Ureter (tissue), 1 donor: Measurements from ENCODE around the gene MLLT3. TPM values are rescaled to one million over a fixed set of nuclear protein-coding genes. Genes with fewer than 3 reads are reported as not detected.
"Not testable (repeated sequence)": the region's sequence is repeated elsewhere in the genome, so short reads cannot be mapped to it uniquely, and the experiment has no call there.

Experiments
- DNase-seq: peaks from one replicate; pipeline ENCODE4 v3.0.0-alpha.2; 2020; ENCODE audit warnings: low spot score
- total RNA-seq: library from RNA; stranded (reverse); gene quantifications from one replicate; pipeline ENCODE4 v1.2.4, GENCODE V29; 2023
- donor health status: DM: yes; HTN: yes; CAD: no.

Gene MLLT3
- total RNA-seq, 1 donor from 2014 or later = 26.8 TPM

DNA sequence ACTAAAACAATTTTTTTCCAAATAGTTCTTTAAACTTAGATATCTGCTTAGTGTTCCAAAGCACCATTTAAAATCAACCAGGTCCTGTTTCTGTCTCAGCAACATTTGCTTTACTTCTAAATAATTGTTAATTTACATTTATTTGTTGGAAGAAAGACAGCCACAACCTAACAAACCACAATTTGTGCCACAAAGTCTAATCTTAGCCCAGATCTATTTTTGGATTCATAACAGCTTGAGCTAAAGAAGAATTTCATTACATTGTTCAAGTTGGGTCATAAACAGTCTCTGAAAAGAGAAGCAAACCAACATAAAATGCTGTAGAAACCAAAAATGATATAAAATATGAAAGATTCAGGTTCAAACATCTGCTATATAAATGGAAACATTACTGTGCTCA, 24.4 kb downstream of the MLLT3 start:
- no peak for DNase-seq

DNA sequence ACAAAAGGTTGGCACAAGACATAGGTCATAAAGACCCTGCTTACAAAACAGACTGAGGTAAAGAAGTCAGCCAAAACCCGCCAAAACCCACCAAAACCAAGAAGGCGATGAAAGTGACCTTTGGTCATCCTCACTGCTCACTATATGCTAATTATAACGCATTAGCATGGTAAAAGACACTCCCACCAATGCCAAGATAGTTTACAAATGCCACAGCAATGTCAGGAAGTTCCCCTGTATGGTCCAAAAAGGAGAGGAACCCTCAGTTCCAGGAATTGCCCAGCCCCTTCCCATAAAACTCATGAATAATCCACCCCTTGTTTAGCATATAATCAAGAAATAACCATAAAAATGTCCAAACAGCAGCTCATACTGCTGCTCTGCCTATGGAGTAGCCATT, 27.7 kb downstream of the MLLT3 start:
- no peak for DNase-seq

DNA sequence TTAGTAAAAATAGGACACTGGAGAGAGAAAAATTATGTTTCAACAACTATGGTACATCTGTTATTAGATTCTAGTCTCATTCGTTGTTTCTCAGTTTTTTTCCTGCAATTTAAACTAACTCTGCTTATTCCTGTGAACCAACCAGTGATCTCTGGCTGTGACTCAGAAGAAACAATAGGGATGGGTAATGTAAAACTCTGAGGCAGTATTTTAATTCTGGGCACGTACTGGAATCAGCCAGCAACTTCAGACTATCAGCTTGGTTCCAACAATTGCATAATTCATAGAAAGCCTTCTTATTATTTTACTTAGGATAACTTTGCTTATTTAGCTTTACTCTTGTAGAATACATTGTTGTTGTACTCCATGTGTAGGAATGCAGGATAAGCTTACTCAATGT, 28.8 kb downstream of the MLLT3 start:
- DNase-seq = no peak

DNA sequence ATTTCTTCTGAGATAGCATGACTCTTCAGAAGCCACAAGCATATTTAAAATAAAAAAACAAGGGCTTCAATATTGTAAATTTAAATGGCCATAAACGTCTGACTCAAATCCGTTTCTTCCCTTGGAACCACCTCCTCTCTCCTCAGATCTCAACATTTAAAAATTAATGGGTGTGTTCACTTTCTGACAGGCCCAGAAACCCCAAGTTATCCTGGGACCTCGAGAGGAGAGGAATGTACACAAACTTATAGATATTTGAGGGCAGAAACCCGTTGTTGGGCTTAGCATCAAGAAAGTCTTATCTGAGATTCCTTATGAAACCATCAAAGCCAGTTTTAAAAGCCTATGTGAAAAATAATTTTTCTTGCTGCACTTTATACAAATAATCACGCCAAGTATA, 29.2 kb downstream of the MLLT3 start:
- DNase-seq = no peak

DNA sequence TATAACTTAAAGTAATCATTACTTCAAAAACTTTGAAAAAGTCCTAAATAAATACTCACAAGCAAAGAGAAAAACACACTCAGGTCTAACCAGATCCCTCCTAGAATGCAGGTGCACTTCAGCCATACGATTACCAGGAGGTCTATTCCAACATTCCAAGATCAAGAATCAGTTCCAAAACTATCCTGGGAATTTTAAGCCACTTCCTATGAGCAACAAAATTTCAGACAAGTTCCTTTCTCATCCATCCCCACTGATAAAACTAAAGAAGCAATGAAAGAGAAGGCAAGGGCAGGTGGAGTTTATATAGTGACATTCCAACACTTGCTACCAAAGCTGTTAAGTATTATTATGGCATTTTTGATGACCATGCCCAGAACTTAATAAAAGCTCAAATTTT, 29.6 kb downstream of the MLLT3 start:
- no peak for DNase-seq

DNA sequence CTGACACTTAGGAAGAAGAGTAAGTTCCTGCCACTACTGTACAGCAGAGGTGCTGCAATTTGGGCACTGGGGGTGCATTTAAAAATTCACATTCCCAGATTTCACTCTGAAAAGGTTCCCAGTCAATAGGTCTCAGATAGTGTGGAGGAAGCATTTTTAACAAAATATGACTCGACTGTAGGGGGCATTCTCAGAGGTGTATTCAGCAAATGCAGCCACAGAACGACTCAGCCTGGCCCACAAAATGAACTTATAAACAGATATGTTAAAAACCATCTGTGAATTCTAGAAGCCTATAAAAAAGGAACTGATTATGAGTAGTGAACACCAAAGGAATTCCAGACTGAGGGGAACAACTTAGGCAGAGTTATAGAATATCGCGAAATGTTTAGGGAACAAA, 31.1 kb downstream of the MLLT3 start:
- DNase-seq = no peak

DNA sequence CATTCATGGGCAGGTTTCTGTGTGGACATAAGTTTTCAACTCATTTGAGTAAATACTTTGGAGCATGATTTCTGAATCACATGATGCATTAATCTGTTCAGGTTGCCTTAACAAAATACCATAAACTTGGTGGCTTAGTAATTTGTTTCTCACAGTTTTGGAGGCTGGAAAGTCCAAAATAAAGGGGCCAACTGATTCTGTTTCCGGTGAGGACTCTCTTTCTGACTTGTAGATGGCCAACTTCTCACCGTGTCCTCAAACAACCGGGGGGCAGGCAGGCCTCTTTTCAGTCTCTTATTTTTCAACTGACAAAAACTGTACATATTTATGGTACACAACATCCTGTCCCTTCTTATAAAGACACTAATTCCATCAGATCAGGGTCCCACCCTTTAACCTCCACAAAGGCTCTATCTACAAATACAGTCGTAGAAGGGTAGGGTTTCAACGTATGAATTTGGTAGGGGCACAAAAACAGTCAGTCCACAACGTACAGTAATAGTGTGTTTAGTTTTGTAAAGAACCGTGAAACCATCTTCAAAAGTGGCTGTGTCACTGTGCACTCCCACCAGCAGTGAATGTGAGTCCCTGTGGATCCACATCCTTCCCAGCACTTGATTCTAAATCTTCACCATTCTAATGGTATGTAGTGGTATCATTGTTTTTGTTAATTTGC, 37.2 kb downstream of the MLLT3 start:
- no peak for DNase-seq

DNA sequence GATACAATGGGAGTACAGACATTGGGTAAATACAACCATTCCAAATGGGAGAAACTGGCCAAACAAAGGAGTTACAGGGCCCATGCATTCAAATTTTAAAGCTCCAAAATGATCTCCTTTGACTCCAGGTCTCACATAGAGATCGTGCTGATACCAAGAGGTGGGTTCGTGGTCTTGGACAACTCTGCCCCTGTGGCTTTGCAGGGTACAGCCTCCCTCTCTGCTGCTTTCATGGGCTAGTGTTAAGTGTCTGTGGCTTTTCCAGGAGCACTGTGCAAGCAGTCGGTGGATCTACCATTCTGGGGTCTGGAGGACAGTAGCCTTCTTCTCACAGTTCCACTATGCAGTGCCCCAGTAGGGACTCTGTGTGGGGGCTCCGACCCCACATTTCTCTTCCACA, 39.2 kb downstream of the MLLT3 start:
- not testable (repeated sequence) for DNase-seq

DNA sequence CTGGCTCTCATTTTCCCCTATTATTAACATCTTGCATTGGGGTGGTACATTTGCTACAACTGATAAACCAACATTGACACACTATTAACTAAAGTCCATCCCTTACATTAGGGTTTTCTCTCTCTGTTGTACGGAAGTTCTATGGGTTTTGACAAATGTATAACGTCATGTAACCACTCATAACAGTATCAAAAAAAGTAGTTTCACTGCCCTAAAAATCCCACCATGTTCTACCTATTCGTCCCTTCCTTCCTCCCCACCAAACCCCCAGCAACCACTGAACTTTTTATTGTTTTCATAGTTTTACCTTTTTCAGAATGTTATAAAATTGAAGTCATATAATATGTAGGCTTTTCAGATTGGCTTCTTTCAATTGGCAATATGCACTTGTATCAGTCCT, 40.1 kb downstream of the MLLT3 start:
- DNase-seq = no peak

DNA sequence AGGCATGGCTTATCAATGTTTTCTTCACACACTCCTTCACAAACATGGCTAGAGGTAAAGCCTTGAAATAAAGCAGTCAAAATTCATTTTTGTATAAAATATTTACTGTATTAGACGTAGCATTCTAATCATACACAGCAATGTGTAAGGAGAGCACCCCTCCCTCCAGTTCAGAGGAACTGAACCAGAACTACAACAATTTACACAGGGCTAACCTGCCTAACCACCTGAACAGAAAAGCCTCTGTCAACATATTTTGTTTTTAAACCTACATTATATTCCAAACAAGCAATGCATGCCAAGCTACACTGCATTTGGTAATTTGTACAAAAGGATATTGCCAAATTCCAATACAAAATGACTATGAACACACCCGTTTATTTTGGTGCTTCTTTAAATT, 41.6 kb downstream of the MLLT3 start:
- DNase-seq = no peak

DNA sequence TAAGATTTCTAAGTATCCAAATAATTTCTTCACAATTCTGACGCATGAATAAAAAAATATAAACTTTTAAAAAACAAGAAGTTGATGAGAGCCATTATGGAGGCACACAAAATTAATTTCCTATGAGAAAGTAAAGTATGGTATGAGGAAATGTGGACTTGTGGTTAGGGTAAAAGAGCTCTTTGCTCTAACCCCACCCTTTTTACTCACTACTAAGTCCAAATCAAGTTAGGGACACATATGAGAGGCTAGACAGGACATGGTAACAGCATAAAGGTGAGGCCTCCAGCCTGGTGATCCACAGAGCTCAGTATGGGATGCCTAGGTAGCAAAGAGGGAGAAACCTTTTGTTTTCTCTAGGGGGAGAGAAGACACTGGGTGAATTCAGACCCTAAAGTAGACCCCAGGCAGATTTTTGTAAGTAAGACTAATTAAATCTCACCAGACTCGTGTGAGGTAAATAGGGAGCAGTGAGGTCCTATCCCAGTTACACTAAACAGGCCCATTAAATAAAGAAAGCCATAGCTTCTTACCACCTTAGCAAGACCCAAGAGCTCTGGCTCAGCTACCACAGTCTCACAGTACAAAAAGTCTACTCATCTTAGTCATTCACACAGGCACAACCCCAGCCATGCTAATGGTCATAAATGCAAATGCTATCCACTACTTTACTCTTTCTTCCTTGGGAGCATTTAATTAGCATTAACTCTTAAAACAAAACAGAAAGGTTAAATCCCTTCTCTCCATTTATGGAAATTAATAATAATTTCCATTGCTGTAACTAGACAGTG, 42.6 kb downstream of the MLLT3 start:
- no peak for DNase-seq

DNA sequence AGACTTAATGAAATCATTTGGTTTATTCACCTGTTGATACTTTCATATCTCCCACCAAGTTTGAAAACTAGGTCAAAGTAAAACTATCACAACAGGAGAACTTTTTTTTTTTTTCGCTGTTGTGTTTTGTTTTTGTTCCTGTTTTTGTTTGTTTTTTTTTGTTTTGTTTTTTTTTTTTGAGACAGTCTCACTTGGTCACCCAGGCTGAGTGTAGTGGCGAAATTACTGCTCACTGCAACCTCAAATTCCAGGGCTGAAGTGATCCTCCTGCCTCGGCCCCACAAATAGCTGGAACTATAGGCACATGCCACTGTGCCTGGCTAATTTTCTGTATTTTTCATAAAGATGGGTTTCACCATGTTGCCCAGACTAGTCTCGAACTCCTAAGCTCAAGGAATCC, 49.3 kb downstream of the MLLT3 start:
- no peak for DNase-seq

DNA sequence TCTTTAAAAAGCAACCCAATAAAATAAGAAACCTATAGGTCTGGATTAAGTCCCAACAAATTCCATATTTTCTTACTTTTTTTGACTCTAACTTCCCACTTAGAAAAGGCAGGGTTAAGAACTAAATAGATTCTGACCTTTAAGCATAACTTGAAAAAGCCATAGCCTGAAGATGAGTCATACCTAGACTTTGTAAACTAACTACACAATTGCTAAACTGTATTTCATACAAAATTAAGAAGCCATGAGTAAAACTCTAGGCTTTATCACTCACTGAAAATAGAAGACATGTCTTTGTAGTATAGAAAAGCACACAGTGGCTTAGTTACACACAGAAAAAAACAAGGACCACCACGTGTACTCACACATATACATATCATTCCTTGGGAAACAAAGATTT, 51.5 kb downstream of the MLLT3 start:
- DNase-seq = no peak

DNA sequence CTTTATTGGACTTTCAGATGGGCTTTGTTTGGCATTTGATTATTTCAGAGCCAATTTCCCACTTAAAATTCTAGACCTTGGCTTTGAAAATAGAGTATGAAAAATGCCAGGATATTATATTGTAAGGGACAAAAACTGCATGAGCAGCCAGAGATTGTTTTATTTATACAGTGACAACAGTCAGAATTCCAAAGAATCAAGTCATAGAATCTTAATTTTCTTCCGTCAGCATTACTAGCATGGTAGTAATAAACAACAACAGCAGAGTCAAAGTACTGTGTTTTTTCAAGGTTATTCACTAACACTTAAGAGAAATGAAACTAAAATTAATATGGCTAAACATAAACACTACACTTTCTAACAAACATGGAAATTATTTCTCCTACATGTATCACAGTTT, 52.2 kb downstream of the MLLT3 start:
- DNase-seq = no peak

DNA sequence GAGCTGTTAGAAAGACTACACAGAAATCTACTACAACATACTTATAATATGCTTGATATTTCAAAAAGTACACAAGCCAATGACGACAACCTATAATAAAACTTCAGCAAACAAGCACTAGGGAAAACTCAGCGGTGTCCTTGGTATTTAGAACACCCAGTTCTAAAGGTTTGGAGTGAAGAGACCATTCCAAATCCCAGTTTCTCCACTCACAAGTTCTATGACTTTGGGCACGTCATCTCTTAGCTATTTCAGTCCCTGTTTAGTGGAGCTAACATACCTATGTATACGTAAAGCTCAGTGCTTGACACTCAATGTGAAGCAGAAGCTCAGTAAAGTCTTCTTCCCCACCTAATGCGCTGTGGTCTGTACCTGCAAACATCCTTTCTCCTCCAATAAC, 52.8 kb downstream of the MLLT3 start:
- no peak for DNase-seq

DNA sequence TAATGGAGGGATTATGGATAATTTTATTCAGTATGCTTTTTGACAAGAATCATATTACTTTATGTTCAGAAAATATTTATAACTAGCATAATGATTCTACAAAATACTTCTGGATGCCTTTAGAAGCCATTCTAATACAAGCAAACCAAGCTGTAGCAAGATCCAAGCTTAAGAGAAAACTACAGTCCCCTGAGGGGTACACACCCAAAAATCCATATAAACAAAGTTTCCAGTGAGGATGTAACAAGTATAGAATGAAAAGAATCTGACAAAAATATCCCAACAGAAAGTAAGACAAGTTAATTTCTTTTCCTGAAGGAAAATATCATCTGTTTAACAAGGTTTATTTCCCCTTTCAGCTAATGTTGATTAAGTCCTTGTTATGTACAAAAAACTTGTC, 53.9 kb downstream of the MLLT3 start:
- no peak for DNase-seq

DNA sequence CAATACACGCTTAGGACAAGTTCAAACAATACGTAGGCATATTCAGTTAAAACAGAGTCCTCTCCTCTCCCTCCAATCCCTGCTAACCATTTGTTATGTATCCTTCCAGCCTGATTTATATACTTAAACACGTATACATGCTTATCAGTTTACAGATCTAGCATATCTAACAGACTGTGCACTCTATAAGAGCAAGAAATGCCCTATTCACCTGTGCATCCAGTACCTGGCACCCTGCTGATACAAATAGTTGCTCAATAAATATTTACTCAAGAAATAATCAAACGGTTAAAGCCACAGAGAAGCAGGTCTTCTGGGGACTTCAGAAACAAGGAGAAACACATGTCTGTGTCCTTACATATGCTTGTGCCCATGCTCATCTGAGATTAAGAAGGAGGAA, 55.9 kb downstream of the MLLT3 start:
- DNase-seq = no peak

DNA sequence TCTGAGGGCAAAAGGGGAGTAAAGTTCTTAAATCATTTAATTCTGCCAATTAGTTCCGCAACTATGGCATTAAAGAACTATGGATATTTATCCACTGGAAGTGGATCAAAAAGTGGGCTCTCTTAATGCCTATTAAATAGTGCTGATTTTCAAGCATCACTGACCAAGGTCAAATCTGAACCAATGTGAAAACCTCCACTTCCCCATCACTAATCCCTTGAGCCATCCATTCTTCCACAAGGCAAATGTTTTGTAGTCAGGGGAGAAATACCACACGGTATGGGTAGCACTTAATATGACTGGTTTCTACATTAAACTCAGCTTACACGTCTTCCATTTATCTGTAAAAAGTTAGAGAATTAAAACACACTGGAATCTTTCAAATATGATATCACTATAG, 57.6 kb downstream of the MLLT3 start:
- DNase-seq = no peak

DNA sequence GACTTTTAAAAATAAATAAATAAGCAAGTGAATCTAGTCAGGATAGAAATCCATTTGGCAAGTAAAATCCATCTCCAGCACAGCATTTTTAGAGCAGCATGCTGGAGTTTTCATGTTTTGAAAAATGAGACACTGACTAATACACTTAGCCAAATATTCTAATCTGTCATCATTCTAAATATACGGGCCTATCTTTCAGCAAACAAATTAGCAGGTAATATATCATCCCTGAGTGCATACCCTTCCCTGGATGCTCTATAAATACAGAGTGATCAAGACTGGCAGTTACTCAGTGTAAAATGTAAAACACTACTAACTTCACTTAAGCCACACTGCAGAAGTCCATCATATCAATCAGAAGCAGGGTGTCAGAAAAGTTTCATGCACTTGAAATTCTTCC, 58.4 kb downstream of the MLLT3 start:
- no peak for DNase-seq

DNA sequence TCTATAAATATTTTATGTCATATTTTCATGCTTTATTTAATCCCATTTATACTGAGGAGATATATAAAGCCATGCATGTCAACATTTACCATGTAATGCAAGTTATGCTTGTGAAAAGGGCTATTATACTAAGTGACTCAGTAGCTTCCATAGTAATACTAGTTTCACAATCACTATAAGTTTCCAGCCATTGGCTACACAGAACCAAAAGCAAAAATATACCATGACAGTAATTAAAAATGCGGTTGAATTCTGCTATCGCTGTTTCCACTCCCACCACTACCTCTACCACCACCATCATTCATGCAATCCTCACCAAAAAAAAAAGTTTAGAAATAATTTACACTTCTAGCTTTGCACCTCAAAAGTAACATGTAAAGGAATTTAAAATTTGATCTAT, 60.2 kb downstream of the MLLT3 start:
- no peak for DNase-seq

DNA sequence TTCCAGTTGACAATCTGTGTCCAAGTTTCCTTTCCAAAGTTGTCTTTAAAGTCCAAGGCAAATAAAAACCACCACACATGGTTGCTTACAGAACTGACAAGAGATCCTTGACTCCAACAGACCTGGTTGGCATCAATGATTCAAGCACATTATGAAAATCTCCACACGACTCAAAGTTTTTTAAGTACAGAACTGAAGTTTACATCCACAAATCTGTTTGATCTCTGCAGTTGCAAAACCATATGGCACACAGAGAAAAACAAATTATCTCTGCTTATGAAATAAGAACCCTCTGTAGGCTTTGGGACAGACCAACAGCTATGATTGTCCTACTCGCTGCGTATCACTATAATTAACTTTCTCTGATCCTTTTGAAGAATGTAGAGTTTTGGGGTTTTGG, 60.8 kb downstream of the MLLT3 start:
- no peak for DNase-seq

DNA sequence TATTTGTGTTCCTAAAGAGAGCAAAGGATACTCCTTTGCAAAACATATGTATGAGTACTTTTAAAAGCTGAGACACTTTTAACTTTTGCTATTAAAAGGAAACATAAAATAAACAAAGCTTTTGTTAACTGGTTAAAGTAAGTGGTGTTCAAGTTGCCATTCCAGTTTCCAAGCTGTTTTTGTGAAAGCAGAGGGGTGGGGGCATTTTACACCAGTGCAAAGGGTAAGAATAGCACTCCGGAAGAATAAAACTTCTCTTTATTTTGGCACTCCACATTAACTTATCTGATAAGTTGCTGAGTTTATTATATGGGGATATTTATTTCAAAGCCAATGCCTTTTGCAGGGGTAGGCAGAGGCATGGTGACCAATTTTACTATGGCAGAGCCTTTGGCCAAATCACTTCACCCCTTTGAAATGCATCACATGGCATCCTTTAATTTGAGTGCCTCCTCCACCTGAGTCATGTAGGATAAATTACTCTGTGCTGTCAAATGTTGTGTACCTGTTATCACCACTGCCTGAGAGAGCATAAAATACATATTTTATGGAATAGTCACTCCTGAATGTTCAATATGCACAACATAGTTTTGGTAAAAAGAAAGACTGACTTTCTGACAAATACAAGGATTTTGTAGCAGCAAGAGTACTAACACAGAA, 62.9 kb downstream of the MLLT3 start:
- DNase-seq = no peak

DNA sequence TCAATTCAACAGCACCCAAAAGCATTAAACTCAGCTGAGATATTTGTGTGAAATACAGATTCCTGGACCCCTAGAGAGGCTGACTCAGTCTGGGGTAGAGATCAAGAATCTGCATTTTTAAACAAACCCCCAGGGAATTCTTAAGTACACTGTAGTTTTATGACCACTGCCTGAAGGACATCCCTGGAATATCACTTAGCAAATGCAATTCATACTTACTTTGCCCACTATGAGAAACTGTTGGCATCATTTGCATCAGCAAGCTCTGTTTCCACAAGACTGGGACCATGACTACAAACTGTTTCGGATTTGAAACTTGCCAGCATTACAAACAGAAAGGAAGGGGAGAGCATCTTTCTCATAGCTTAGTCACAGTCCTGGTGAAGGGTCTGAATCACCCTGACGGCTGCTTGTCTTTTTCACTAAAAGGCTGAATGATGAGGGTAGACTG, 63.7 kb downstream of the MLLT3 start:
- DNase-seq = no peak
